ENCODE measurements around the gene QSOX2. TPM values are rescaled to one million over a fixed set of nuclear protein-coding genes. Genes with fewer than 3 reads are reported as not detected.

Gene QSOX2
- total RNA-seq, 1 donor from 2014 or later: 16.8 TPM

- Mint-ChIP-seq H3K4me1 (no peaks in the 10 kb centered on the region), H3K36me3 (no peaks in the 10 kb centered on the region), H3K27ac (no peak overlapping the region), H3K9me3 (no peaks in the 10 kb centered on the region), H3K4me3 (no peak overlapping the region), H3K27me3 (ENCODE audit: low read depth) (peaks cover 77% of the 10 kb centered on the region)
- TF ChIP-seq CTCF (IDR thresholded peaks at IDR 0.05; ENCODE audit: unreplicated experiment): no peak
- DNase-seq (ENCODE audit: low spot score in 2 of 2, unreplicated experiment in 2 of 2): no peak
Measured at GRCh38 chr9:136190237-136190601, 55.4 kb downstream of the QSOX2 start.

DNA sequence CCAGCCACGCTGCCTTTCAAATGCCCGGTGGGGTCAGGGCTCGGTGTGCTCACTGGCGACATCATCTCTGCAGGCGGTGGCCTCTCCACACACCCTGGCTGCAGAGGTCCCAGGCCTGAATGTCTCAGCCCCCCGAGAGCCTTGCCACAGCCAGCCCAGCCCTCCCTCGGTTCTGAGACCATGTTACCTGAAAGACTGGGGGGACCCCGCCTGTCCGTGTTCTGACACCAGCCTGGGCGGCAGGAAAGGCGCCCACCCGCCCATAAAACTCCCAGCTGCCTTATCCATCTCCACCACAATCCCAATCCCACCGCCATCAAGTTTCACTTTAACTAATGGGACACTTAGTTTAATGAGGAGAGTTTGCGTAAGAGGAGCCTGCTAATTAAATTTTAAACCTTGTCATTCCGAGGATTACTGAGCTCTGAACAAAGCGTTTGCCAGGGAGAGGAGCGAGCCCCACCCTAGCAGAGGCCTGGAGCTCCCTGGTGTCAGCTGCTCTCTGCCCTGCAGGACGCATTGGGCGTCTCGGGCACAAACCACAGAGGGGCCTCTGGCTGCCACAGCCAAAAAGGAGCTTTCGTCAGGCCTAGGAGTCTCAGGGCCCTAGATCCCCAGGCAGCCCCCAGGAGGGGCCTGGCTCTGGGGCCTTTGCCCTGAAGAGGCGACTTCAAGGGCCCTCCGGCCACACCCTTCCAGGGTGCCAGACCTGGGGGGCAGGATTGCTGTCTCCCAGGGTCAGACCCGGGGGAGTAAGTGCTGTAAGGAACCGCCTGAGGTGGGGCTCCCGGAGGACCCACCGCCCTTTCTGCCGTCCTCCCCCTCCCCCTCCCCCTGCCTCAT lies 56.0 kb downstream of the QSOX2 start:
- peaks cover 77% of the 10 kb centered on the region for H3K27me3 Mint-ChIP-seq (ENCODE audit: low read depth)
- no peak for TF ChIP-seq CTCF (IDR thresholded peaks at IDR 0.05; ENCODE audit: unreplicated experiment)
- no peaks in the 10 kb centered on the region for H3K4me1 Mint-ChIP-seq
- H3K27ac Mint-ChIP-seq: no peak overlapping the region
- H3K36me3 Mint-ChIP-seq: no peaks in the 10 kb centered on the region
- no peak for DNase-seq (ENCODE audit: low spot score in 2 of 2, unreplicated experiment in 2 of 2)
- H3K9me3 Mint-ChIP-seq: no peaks in the 10 kb centered on the region
- H3K4me3 Mint-ChIP-seq: no peak overlapping the region

- Mint-ChIP-seq H3K27me3 (ENCODE audit: low read depth) (peaks cover 76% of the 10 kb centered on the region), H3K4me1 (no peaks in the 10 kb centered on the region)
Measured at GRCh38 chr9:136187683-136188586, 57.7 kb downstream of the QSOX2 start.

DNA sequence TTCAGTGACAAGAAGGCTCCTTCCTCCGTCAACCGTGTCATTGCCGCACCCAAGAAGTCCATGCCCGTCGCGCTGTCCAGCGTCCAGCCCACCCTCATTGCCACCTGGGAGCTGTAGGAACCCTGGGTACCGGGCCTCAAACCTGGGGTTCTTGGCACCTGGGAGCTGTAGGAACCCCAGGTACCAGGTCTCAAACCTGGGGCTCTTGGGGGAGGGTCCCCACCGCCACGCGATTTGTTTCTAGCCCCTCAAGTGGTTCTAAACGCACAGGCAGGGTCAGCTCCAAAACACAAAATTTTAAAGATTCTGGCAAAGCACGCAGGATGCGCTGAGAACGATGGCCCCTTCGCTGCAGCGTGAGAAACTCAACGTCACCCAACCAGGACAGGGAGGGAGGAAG lies 58.4 kb downstream of the QSOX2 start:
- Mint-ChIP-seq H3K36me3 (no peaks in the 10 kb centered on the region), H3K9me3 (no peaks in the 10 kb centered on the region), H3K4me3 (no peak overlapping the region), H3K27ac (no peak overlapping the region), H3K27me3 (ENCODE audit: low read depth) (peaks cover 73% of the 10 kb centered on the region), H3K4me1 (no peaks in the 10 kb centered on the region)
- no peak for DNase-seq (ENCODE audit: low spot score in 2 of 2, unreplicated experiment in 2 of 2)
- no peak for TF ChIP-seq CTCF (IDR thresholded peaks at IDR 0.05; ENCODE audit: unreplicated experiment)

More at GRCh38 chr9:136187683-136188586, 57.7 kb downstream of the QSOX2 start:
- no peak for TF ChIP-seq CTCF (IDR thresholded peaks at IDR 0.05; ENCODE audit: unreplicated experiment)
- Mint-ChIP-seq H3K9me3 (no peaks in the 10 kb centered on the region), H3K27ac (no peak overlapping the region), H3K36me3 (no peaks in the 10 kb centered on the region), H3K4me3 (no peak overlapping the region)
- no peak for DNase-seq (ENCODE audit: low spot score in 2 of 2, unreplicated experiment in 2 of 2)

DNA sequence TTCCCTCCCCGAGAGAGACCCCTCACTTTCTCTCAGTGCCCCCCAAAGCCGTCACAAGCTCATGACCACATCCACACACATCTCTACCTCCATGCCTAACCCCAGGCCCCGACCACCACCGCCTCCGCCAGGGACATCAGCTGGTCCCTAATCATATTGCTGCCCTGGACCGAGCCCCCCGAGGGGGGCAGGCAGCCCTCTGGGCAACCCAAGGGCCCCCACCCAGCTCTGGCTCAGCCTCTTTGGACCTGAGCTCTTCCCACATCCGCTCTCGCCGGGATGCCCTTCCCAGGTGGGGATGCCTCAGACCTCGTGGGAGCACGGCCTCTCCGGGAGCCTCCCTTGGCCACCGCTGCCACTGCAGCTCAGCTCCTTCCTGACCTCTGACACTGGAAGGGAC lies 59.2 kb downstream of the QSOX2 start:
- no peaks in the 10 kb centered on the region for H3K9me3 Mint-ChIP-seq
- H3K27me3 Mint-ChIP-seq (ENCODE audit: low read depth): peaks cover 65% of the 10 kb centered on the region
- H3K36me3 Mint-ChIP-seq: no peaks in the 10 kb centered on the region
- no peaks in the 10 kb centered on the region for H3K4me1 Mint-ChIP-seq
- TF ChIP-seq CTCF (IDR thresholded peaks at IDR 0.05; ENCODE audit: unreplicated experiment): no peak
- H3K27ac Mint-ChIP-seq: no peak overlapping the region
- no peak overlapping the region for H3K4me3 Mint-ChIP-seq
- no peak for DNase-seq (ENCODE audit: low spot score in 2 of 2, unreplicated experiment in 2 of 2)

Data from mesothelial cell of epicardium (in vitro differentiated cells).